HepG2 (cell line): Measurements from ENCODE around the gene SH3GL1. TPM values are rescaled to one million over a fixed set of nuclear protein-coding genes. Genes with fewer than 3 reads are reported as not detected.
A peak's percentile ranks its signal among the peaks of the same experiment; 100 is the strongest.

Experiments
- CREM ChIP-seq, 2 experiments: sonication (generic) in 1 of 2; formaldehyde crosslinking in 1 of 2; IDR thresholded peaks; 2 replicates each; pipeline versions ENCODE4 v1.4.0 to v1.6.1; 2016 to 2020; ENCODE audit warnings: antibody characterized with exemption in 1 of 2, mild to moderate bottlenecking in 1 of 2, missing genetic modification reagents in 1 of 2
- EEA1 ChIP-seq: sonication (generic); formaldehyde crosslinking; IDR thresholded peaks from 2 replicates; pipeline ENCODE4 v1.5.1; 2020; ENCODE audit warnings: mild to moderate bottlenecking, missing genetic modification reagents, borderline replicate concordance
- FOXP1 ChIP-seq, 2 experiments: fragments of 450-650 bp in 1 of 2; IDR thresholded peaks; 2 replicates each; pipeline ENCODE4 v1.6.1; 2017 to 2018; ENCODE audit warnings: antibody characterized with exemption in 1 of 2
- ISX ChIP-seq: sonication (generic); formaldehyde crosslinking; conservative IDR thresholded peaks from 2 replicates; pipeline ENCODE4 v1.5.0; 2020; ENCODE audit warnings: missing genetic modification reagents
- MTA1 ChIP-seq: sonication (generic); formaldehyde crosslinking; IDR thresholded peaks from 2 replicates; pipeline ENCODE4 v1.4.0; 2020; ENCODE audit warnings: missing genetic modification reagents, mild to moderate bottlenecking, borderline replicate concordance
- POGK ChIP-seq: sonication (generic); formaldehyde crosslinking; conservative IDR thresholded peaks from 2 replicates; pipeline ENCODE4 v1.8.0; 2022; ENCODE audit warnings: mild to moderate bottlenecking, moderate library complexity, missing genetic modification reagents
- TRIM24 ChIP-seq: sonication (generic); formaldehyde crosslinking; IDR thresholded peaks from 2 replicates; pipeline ENCODE4 v1.8.0; 2022; ENCODE audit warnings: mild to moderate bottlenecking, missing genetic modification reagents
- USF2 ChIP-seq, 2 experiments: sonication (generic) in 1 of 2; formaldehyde crosslinking in 1 of 2; IDR thresholded peaks; 2 replicates each; pipeline versions ENCODE4 v1.5.1 to v1.6.1; 2011 to 2020; ENCODE audit warnings: borderline replicate concordance in 1 of 2, low read depth in 1 of 2, low read length in 1 of 2, mild to moderate bottlenecking in 1 of 2, missing genetic modification reagents in 1 of 2, moderate library complexity in 1 of 2
- ZBTB8A ChIP-seq: sonication (generic); formaldehyde crosslinking; IDR thresholded peaks from 2 replicates; pipeline ENCODE4 v1.4.0; 2020; ENCODE audit warnings: mild to moderate bottlenecking, low read depth, missing genetic modification reagents, borderline replicate concordance
- ZFAT ChIP-seq: sonication (generic); formaldehyde crosslinking; conservative IDR thresholded peaks from 2 replicates; pipeline ENCODE4 v1.8.1; 2023; ENCODE audit warnings: missing genetic modification reagents, inconsistent platforms
- ZNF431 ChIP-seq: sonication (generic); formaldehyde crosslinking; IDR thresholded peaks from 2 replicates; pipeline ENCODE4 v1.9.0; 2022; ENCODE audit warnings: missing genetic modification reagents, low read depth, mild to moderate bottlenecking, borderline replicate concordance
- ZNF513 ChIP-seq: sonication (generic); formaldehyde crosslinking; conservative IDR thresholded peaks from 2 replicates; pipeline ENCODE4 v1.5.0; 2020; ENCODE audit warnings: missing genetic modification reagents
- ZNF574 ChIP-seq: sonication (generic); formaldehyde crosslinking; IDR thresholded peaks from 2 replicates; pipeline ENCODE4 v1.4.0; 2020; ENCODE audit warnings: missing genetic modification reagents
- ZNF704 ChIP-seq: sonication (generic); formaldehyde crosslinking; IDR thresholded peaks from 2 replicates; pipeline ENCODE4 v1.8.1; 2023; ENCODE audit warnings: mild to moderate bottlenecking, inconsistent platforms, moderate library complexity, missing genetic modification reagents, borderline replicate concordance
- ZNF746 ChIP-seq: sonication (generic); formaldehyde crosslinking; IDR thresholded peaks from 2 replicates; pipeline ENCODE4 v1.8.0; 2022; ENCODE audit warnings: mild to moderate bottlenecking, missing genetic modification reagents
- polyA plus RNA-seq, 8 experiments: library from polyadenylated mRNA; depleted of rRNA in 3 of 8; stranded (reverse) in 7 of 8; unstranded in 1 of 8; fragments of >200 nt; fragmentation: Illumina TruSeq in 4 of 8; extraction: Trizol in 4 of 8; gene quantifications; 2 replicates each; pipeline versions ENCODE4 v1.2.1 to v1.2.3, GENCODE V29; 2011 to 2016; ENCODE audit warnings: low read depth in 4 of 8, missing spikeins in 1 of 8, mixed read lengths in 1 of 8; ENCODE audit not compliant: insufficient read depth in 1 of 8
- total RNA-seq, 5 experiments: library from RNA; depleted of rRNA; stranded (reverse); fragments of >200 nt; fragmentation: Illumina TruSeq; extraction: Trizol; gene quantifications; 2 replicates each; pipeline ENCODE4 v1.2.3, GENCODE V29; 2016; ENCODE audit warnings: low read depth in 1 of 5

SH3GL1 gene
- total and polyA plus RNA-seq, 2 of the 13 experiments (the other 11 are each of a cell fraction or from before 2014, with no cell fraction given) = 33.0 to 45.1 TPM

GRCh38 chr19:4390567-4391305 lies 9.6 kb downstream of the SH3GL1 start (continued):
- no peak for TF ChIP-seq EEA1 (CRISPR knock-in tag)
- TF ChIP-seq POGK = 0 out of 2 replicates have a peak, but pooled peaks have one; percentile 39
- 0 out of 2 replicates have a peak, but pooled peaks have one; percentile 31 for TF ChIP-seq ZBTB8A (CRISPR knock-in tag)
- TF ChIP-seq ISX (CRISPR knock-in tag) = no peak
- TF ChIP-seq MTA1 (CRISPR knock-in tag) = peak; percentile 72
- no peak for TF ChIP-seq ZNF746 (CRISPR knock-in tag)
- TF ChIP-seq TRIM24 (CRISPR knock-in tag) = peak; percentile 75; the same call in 1 of the 2 replicates
- peak; percentile 74; the same call in 1 of the 2 replicates for TF ChIP-seq CREM (IDR thresholded peaks at IDR 0.05)
- TF ChIP-seq CREM (CRISPR knock-in tag; IDR thresholded peaks at IDR 0.05) = no peak
- TF ChIP-seq USF2 (IDR thresholded peaks at IDR 0.05; ENCODE audit: low read depth, low read length) = peak; percentile 82
- peak; percentile 86; the same call in 1 of the 2 replicates for TF ChIP-seq USF2 (CRISPR knock-in tag; IDR thresholded peaks at IDR 0.05; ENCODE audit: borderline replicate concordance)
- TF ChIP-seq ZFAT (CRISPR knock-in tag) = no peak
- TF ChIP-seq ZNF574 (CRISPR knock-in tag) = peak; percentile 89
- no peak for TF ChIP-seq ZNF704 (CRISPR knock-in tag)
- TF ChIP-seq ZNF431 = no peak; the same call in 1 of the 2 replicates
- TF ChIP-seq ZNF513 (CRISPR knock-in tag) = no peak
- no peak for TF ChIP-seq FOXP1 (IDR thresholded peaks at IDR 0.05)
- peak; percentile 67; the same call in 1 of the 2 replicates for TF ChIP-seq FOXP1 (CRISPR knock-in tag; IDR thresholded peaks at IDR 0.05)
